ENCODE measurements around the gene TCP11. TPM values are rescaled to one million over a fixed set of nuclear protein-coding genes. Genes with fewer than 3 reads are reported as not detected.

The TCP11 gene
- total RNA-seq, 1 donor = 0.72 TPM

GRCh38 chr6:35178932-35179832 is 38.0 kb upstream of the TCP11 start:
- no peaks in the 10 kb centered on the region for H3K9me3 ChIP-seq (ENCODE audit: low read depth, low read length)
- no peaks in the 10 kb centered on the region for H3K27me3 ChIP-seq (ENCODE audit: insufficient read depth, low read length)
- H2AFZ ChIP-seq (ENCODE audit: low read length) = no peak overlapping the region
- H3K79me2 ChIP-seq (ENCODE audit: insufficient read depth, low read length) = no peaks in the 10 kb centered on the region
- TF ChIP-seq, protein P1, sequence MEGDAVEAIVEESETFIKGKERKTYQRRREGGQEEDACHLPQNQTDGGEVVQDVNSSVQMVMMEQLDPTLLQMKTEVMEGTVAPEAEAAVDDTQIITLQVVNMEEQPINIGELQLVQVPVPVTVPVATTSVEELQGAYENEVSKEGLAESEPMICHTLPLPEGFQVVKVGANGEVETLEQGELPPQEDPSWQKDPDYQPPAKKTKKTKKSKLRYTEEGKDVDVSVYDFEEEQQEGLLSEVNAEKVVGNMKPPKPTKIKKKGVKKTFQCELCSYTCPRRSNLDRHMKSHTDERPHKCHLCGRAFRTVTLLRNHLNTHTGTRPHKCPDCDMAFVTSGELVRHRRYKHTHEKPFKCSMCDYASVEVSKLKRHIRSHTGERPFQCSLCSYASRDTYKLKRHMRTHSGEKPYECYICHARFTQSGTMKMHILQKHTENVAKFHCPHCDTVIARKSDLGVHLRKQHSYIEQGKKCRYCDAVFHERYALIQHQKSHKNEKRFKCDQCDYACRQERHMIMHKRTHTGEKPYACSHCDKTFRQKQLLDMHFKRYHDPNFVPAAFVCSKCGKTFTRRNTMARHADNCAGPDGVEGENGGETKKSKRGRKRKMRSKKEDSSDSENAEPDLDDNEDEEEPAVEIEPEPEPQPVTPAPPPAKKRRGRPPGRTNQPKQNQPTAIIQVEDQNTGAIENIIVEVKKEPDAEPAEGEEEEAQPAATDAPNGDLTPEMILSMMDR (IDR thresholded peaks at IDR 0.05; ENCODE audit: extremely low read depth, low read depth, low read length) = peak; percentile 12
- H3K27ac ChIP-seq (ENCODE audit: low read depth, low read length) = peak overlapping the region; percentile 60
- no peak for DNase-seq (ENCODE audit: insufficient read length, low spot score, missing footprints)
- no peak overlapping the region for H3K4me3 ChIP-seq (ENCODE audit: insufficient read depth, low read length)
- H3K4me1 ChIP-seq (ENCODE audit: insufficient read depth, low read length) = peaks cover 58% of the 10 kb centered on the region
- H4K20me1 ChIP-seq (ENCODE audit: insufficient read depth, low read length) = no peaks in the 10 kb centered on the region
- H3K4me2 ChIP-seq (ENCODE audit: insufficient read depth, low read length) = peak overlapping the region; percentile 14
- H3K36me3 ChIP-seq (ENCODE audit: insufficient read depth, low read length) = no peaks in the 10 kb centered on the region

DNA sequence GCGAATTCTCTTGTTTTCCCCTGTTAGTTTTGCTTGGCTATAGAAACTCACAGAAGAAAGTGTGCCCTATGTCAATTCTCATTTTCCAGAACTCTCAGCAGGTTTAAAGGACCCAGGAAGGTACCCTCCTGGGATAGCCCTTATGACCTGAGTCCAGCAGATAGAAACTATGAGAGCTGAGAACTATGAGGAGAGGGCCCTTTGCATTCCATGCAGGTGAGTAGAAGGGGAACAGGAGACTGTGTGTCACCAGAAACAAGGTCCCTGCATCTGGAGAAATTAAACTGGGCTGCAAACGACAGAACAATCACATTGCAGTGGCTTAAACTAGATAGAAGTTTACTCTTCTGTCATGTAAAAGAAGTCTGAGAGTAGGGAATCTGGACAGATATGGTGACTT is 36.9 kb upstream of the TCP11 start:
- H2AFZ ChIP-seq (ENCODE audit: low read length) = no peak overlapping the region

DNA sequence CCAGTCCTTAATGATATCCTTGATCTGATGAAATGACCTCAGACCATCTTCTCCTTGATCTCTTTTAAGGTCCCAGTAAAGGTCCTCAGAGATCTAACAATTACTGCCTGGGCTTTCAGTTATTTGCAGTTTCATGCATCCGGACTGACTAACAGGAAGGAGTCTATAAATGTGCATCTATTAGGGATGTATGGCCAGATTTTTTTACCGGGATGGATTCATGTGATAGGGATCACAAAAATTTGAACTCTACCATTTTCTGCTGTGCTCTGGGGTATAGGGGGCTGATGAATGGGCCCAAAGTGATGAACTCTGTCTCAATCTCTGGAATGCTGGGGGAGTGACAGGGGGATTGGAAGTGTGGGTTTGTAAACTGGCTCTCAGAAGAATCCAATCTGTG is 36.5 kb upstream of the TCP11 start:
- Histone ChIP-seq H3K79me2 (ENCODE audit: insufficient read depth, low read length) (no peaks in the 10 kb centered on the region), H3K4me2 (ENCODE audit: insufficient read depth, low read length) (peak overlapping the region; percentile 7), H3K27ac (ENCODE audit: low read depth, low read length) (peak overlapping the region; percentile 60), H3K9me3 (ENCODE audit: low read depth, low read length) (no peaks in the 10 kb centered on the region), H4K20me1 (ENCODE audit: insufficient read depth, low read length) (no peaks in the 10 kb centered on the region), H3K27me3 (ENCODE audit: insufficient read depth, low read length) (no peaks in the 10 kb centered on the region), H3K4me1 (ENCODE audit: insufficient read depth, low read length) (peaks cover 68% of the 10 kb centered on the region), H3K4me3 (ENCODE audit: insufficient read depth, low read length) (no peak overlapping the region), H2AFZ (ENCODE audit: low read length) (peak overlapping the region; percentile 5), H3K36me3 (ENCODE audit: insufficient read depth, low read length) (no peaks in the 10 kb centered on the region)
- TF ChIP-seq, protein P1 (IDR thresholded peaks at IDR 0.05; ENCODE audit: extremely low read depth, low read depth, low read length) = no peak
- DNase-seq (ENCODE audit: insufficient read length, low spot score, missing footprints) = peak; percentile 81

More for the DNA sequence above, 36.9 kb upstream of the TCP11 start:
- Histone ChIP-seq H3K79me2 (ENCODE audit: insufficient read depth, low read length) (no peaks in the 10 kb centered on the region), H3K4me2 (ENCODE audit: insufficient read depth, low read length) (peak overlapping the region; percentile 7), H3K27me3 (ENCODE audit: insufficient read depth, low read length) (no peaks in the 10 kb centered on the region), H4K20me1 (ENCODE audit: insufficient read depth, low read length) (no peaks in the 10 kb centered on the region), H3K9me3 (ENCODE audit: low read depth, low read length) (no peaks in the 10 kb centered on the region), H3K27ac (ENCODE audit: low read depth, low read length) (peak overlapping the region; percentile 60), H3K36me3 (ENCODE audit: insufficient read depth, low read length) (no peaks in the 10 kb centered on the region), H3K4me1 (ENCODE audit: insufficient read depth, low read length) (peaks cover 64% of the 10 kb centered on the region), H3K4me3 (ENCODE audit: insufficient read depth, low read length) (no peak overlapping the region)
- DNase-seq (ENCODE audit: insufficient read length, low spot score, missing footprints) = no peak
- TF ChIP-seq, protein P1 (IDR thresholded peaks at IDR 0.05; ENCODE audit: extremely low read depth, low read depth, low read length) = no peak

- Histone ChIP-seq H3K4me1 (ENCODE audit: insufficient read depth, low read length) (peaks cover 70% of the 10 kb centered on the region), H3K9me3 (ENCODE audit: low read depth, low read length) (no peaks in the 10 kb centered on the region), H3K27ac (ENCODE audit: low read depth, low read length) (peak overlapping the region; percentile 60), H3K4me3 (ENCODE audit: insufficient read depth, low read length) (no peak overlapping the region), H3K4me2 (ENCODE audit: insufficient read depth, low read length) (peak overlapping the region; percentile 7), H2AFZ (ENCODE audit: low read length) (peak overlapping the region; percentile 5), H3K36me3 (ENCODE audit: insufficient read depth, low read length) (no peaks in the 10 kb centered on the region), H3K27me3 (ENCODE audit: insufficient read depth, low read length) (no peaks in the 10 kb centered on the region), H3K79me2 (ENCODE audit: insufficient read depth, low read length) (no peaks in the 10 kb centered on the region), H4K20me1 (ENCODE audit: insufficient read depth, low read length) (no peaks in the 10 kb centered on the region)
- TF ChIP-seq, protein P1 (IDR thresholded peaks at IDR 0.05; ENCODE audit: extremely low read depth, low read depth, low read length) = no peak
- no peak for DNase-seq (ENCODE audit: insufficient read length, low spot score, missing footprints)
Observed at GRCh38 chr6:35177157-35177556, 36.0 kb upstream of the TCP11 start.

Data from osteoblast (primary cell).